GM19468 (cell line): ENCODE measurements around the gene NANS.
"Not testable (repeated sequence)": the region's sequence is repeated elsewhere in the genome, so short reads cannot be mapped to it uniquely, and the experiment has no call there.

Experiments
- ATAC-seq: cut with Tn5 transposase; IDR thresholded peaks from one replicate; pipeline ENCODE4 v1.9.1; 2021; ENCODE audit warnings: mild to moderate bottlenecking, moderate library complexity, moderate number of reproducible peaks; ENCODE audit not compliant: unreplicated experiment; ENCODE audit errors: extremely low read depth

NANS gene

DNA sequence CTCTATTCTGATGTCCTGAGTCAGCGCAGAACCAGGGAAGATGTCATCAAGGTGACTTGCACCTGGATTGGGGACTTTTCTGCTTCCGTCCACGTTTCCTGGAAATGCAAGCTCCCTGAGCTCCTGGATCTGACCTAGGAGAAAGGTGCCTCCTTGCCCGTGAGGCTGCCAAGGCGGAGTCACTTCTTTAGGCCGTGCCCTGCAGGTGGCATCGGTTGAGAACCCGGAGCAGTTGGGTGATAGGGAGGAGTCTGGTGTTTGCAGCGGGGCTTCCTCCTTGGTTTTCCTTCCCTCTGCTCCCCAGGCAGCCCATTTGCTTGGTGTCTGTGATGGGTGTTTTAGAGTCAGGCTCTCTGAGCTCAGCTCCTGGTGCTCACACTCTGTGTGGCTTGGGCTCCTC lies 15.2 kb downstream of the NANS start:
- ATAC-seq, result no peak

DNA sequence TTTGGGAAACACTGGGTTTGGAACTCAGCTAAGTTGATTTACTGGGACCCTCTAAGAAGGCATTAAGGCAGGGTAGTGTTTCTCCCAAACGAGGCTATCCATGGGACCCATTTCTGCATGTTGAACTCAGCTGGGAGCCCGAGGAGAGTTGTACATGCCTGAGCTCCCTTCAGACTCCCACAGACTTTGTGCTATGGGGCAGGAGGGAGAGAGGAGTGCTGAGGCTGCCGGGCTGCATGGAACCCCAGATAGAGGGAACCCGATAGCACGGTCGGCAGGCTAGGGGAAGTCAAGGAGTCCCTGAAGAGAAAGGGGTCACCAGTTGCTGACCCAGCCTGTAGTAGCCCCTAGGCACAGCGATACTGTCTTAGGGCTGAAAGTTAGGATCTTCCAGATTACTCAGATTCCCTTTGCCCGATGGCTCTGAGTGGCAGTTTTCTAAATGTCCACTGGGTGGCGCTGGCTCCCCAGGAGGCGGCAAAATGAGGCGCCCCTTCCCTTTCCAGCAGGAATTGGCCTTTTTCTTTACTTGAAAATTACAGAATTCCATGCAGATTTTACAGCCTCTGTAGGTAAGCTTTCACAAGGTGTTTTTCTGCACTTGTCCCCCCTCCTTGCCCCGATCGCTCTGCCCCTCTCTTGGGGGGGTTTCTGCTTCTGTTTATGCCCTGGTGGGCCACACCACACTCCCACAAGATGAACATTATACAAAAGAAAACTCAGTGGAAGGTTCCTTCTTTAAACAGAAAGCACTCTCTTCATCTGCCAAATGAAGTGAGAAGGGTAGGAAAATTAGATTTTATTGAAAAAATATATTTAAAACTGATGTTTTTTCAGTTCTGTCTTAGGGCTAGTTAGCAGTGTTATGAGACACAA lies 17.8 kb downstream of the NANS start:
- ATAC-seq, result no peak

DNA sequence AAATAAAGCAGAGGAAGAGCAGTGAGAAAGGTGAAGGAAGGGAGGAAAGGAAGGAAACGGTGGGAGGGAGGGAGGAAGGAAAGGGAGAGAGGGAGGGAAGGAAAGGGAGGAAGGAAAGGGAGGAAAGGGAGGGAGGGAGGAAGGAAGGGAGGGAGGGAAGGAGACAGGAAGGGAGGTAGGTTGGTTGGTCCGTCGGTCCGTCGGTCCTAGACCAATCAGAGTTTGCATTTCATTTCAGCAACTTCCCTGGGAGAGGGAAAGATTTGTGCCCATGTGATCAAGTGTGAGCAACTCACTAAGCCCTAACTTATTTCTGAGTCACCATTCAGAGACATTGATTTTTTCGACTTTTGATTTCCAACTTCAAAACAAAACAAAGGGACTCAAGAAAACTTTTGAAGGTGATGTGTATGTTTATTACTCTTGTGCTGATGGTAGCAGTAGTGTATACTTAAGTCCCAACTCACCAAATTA lies 18.8 kb downstream of the NANS start:
- ATAC-seq, result no peak

DNA sequence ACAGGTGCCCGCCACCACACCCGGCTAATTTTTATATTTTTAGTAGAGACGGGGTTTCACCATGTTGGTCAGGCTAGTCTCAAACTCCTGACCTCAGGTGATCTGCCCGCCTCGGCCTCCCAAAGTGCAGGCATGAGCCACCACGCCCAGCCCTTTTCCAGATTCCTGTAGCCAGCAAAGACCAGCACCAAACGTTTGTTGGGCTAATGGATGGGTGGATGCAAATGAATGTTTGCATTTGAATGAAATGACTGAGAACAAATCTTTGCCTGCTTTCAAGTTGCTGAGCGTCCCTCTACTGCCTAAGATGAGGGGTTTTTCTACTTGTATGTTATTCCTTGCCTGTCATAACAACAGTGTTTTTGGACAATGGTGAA lies 20.0 kb downstream of the NANS start:
- ATAC-seq, result not testable (repeated sequence)

DNA sequence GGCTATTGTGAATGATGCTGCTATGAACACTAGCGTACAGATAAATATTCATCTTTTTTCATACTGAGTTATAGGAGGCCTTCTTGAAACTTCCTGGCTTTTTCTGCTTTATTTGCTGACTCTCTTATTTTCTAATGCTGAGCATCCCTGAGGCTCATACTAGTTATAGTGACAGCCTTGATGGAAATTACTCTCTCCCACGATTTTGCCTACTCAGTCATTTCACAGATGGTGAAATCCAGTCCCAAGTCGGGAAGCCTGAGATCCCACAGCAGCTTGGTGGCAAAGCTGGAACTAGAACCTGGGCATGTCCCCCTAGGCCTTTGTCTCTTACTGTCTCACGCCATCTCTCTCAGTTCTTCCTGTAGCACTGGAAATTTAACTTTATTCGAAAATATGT lies 22.4 kb downstream of the NANS start:
- ATAC-seq, result no peak

DNA sequence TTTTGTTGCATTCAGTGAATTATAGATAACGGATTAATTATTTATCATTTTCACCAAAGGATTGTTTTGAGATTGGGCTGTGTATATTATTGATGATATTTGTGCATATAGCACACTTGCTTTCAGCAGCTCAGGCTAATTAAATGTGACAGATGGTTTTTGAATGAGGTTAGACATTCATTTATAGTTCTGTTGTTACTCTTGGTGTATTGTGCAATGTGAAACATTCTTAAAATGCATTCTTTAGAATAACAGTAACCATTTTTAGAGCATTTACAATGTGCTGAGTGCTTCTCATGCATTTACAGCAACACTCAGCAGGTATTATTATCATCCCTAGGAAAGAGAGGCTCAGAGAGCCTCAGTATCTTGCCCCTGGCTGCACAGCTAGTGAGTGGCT lies 23.8 kb downstream of the NANS start:
- ATAC-seq, result no peak

DNA sequence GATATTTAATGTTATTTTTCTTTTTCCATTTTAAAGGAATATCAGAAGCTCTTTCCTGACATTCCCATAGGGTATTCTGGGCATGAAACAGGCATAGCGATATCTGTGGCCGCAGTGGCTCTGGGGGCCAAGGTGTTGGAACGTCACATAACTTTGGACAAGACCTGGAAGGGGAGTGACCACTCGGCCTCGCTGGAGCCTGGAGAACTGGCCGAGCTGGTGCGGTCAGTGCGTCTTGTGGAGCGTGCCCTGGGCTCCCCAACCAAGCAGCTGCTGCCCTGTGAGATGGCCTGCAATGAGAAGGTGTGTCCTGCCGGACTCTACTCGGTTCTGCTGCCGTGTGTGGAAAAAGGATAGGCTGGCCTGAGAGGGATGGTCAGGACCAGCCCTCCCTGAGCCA lies 24.2 kb downstream of the NANS start:
- no peak for ATAC-seq

DNA sequence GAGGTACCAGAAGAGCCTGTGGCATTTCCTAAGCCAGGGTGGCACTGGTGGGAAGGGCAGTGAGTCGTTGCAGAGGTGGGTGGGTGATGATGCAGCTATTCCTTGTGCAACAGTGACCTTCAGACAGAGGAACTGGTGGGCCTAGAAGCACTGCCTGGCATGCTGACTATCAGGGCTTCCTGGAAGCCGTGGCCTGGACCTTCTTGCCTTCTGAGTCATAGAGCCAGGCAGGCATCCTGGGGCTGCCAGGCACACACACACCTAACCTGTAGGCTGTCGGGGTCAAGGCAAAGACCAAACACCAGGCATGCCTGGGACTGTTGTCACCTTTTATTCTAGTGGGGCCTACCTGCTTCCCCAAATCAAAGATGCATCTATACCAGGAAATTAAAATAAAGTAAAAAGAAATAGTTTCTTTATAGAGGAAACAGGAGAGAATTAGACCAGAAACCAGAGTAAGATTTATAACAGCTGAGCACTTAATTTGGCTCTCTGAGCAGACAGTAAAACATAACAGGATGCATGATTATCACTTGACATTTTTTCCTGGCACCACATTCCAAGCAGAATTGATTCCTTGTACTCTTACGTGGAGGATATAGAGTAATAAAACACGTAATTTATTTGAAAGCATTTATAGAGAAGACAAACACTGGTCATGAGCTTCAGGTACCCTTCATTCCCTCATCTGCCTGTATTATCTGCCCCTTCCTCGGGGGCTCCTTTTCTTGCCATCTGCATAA lies 25.1 kb downstream of the NANS start:
- no peak for ATAC-seq

DNA sequence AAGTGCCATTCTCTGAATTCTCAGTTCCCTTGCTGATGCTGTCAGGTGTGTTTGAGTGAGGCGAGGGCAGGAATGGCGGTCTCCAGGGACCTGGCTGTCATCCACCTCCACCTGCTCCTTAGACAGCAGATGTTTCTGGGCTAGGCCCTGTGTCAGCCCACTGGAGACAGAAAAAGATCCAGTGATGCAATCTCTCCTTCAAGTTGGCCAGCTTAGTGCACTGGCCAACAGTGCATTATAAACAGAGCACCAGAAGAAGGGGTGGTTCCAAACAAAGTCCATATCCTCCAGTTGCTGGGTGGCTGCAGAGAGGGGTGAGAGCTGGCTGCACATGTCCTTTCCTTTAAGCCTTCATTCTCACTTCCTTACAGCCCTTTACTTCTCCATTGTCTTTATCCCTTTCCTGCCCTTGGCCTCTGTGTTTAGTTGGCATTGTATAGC lies 26.5 kb downstream of the NANS start:
- no peak for ATAC-seq

DNA sequence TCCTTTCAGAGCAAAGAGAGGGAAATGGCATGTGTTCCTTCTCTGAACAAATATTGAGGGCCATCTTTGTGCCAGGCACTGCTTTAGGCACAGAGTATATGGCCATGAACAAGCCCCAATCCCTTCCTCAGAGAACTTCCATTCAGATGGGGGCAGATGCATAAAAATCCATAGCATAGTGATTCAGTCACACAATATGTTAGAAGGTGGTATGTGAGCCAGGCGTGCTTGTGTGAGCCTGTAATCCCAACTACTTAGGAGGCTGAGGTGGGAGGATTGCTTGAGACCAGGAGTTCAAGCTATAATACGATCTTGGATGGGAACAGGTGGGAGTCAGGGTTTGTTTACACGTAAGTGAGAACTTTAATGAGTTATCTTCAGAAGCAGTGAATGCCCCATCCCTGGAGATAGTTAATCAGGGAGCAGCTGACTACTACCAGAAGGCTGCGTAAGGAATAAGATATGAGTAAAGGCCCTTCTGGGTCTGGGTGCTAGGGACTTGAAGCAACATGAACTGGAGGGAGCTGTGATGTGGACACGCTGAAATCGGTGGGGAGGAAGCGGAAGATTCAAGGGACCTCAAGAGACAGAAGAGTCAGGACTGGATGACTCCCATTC lies 27.1 kb downstream of the NANS start:
- ATAC-seq, result no peak

DNA sequence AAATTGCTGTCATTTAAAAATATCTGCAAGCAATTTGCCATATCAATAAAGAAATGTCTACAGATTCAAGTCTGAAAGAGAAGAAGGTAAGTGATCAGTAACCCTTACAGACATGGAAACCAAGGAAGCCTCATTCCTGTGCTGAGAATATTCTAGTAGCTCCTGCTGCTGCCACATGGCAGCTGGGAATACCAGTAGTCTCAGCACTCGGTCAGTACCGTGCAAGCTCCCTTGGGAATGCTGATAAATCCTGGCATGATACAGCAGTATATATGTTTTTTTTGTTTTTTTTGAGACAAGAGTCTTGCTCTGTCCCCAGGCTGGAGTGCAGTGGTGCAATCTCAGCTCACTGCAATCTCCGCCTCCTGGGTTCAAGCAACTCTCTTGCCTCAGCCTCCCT lies 27.9 kb downstream of the NANS start:
- ATAC-seq, result no peak

DNA sequence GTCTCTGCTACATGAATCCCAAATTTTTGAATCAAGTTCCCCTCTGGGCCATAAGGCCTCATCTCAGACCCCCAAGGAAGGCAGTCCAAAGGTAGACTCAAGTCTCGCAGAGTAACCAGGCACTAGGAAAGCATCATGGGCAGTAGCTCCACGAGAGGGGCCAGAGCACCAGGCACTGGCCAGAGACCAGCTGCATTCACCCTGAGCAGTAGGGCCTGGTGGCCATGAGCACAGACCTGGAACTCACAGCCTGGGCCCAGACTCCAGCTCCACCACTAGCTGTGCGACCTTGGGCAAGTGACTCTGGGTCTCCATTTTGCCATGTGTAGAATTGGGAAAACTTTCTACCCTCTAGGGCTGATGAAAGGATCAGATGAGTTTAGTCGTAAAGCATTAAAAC lies 28.5 kb downstream of the NANS start:
- ATAC-seq, result no peak

DNA sequence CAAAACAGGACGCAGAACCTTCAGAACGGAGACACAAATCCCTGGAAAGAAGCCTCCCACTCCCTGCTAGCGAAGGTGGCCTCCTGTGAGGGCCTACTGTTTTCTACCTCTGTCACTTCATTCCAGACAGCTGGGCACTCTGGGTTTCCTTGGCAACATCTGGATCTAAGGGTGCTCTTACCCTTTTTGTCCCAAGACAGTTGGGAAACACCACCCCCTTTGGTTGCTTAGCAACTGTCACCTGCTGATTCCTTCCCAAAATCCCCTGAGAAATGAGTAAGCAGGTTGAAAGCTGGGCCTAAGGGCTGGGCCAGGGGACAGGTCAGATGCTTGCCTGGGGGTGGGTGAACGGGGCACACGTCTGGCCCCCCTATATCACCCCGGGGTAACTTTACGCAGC lies 29.4 kb downstream of the NANS start:
- no peak for ATAC-seq

DNA sequence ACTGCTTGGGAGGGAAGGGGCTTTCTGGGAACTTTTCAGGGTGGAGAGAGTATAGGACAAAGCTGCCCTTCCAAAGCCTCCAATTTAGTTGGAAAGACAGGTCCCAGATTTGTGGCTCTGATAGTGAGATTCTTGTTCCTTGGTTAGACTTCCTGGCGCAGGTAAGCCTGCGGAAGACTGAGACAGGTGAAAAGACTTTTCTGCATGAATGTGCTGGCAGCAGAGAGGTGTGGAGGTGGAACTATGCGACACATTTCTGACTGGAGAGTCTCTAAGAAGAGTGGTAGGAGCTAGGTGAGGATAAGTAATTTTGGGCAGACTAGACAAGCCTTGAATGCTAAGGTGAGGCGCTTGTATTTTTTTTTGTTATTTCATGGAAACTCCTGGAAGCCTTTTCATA lies 29.9 kb downstream of the NANS start:
- no peak for ATAC-seq

DNA sequence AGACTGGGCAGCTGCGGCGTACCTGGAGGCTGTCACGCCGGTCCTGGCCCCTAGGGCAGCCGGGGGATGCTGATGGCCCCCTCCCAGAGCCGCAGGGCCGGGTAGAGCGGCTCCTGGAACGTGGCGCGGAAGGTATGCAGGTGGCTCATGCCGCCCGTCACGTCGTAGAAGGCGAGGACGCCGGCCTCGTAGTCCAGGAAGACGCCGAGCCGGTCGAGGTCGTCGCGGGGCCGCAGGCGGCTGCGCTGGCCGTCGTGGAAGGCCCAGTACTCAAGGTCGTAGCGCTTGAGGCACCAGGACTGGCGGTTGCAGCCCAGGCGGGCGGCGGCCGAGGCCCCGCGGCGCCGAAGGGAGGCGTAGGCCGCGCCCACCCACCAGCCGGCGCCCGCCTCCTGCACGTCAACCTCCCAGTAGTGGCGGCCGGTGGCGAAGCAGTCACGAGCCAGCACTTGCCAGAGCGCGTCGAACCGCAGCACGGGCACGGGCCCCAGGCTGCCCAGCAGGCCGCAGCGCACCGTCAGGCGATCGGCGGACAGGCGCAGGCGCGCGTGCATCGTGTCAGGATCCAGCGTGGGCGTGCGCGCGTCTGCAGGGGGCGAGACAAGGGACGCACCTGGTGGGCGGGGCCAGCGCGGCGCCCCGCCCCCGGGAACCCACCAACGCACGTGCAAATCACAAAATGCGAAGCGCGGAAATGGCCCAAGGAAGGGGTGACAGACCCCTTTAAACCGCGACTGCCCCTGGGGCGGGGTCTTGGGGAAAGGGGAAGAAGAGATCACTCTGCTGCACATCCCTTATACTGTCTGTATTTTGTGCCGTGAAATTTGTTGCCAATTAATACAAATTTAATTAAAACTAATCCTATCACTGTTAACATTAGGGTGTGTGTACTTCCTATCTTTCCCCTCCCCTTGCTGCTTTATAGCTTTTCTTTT lies 31.2 kb downstream of the NANS start:
- no peak for ATAC-seq

DNA sequence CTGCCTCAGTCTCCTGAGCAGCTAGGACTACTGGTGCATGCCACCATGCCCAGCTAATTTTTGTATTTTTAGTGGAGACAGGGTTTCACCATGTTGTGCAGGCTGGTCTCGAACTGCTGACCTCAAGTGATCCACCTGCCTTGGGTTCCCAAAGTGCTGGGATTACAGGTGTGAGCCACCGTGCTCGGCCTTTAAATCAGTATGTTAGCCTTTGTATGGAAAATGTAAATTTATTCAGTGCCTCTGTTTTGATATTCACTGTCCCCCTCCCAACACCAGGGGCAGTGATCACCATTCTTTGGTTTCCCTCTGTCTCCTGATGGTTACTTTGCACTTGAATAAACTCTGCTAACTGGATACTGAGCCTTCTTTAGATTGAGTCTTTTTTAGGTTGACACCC lies 34.1 kb downstream of the NANS start:
- ATAC-seq, result not testable (repeated sequence)

DNA sequence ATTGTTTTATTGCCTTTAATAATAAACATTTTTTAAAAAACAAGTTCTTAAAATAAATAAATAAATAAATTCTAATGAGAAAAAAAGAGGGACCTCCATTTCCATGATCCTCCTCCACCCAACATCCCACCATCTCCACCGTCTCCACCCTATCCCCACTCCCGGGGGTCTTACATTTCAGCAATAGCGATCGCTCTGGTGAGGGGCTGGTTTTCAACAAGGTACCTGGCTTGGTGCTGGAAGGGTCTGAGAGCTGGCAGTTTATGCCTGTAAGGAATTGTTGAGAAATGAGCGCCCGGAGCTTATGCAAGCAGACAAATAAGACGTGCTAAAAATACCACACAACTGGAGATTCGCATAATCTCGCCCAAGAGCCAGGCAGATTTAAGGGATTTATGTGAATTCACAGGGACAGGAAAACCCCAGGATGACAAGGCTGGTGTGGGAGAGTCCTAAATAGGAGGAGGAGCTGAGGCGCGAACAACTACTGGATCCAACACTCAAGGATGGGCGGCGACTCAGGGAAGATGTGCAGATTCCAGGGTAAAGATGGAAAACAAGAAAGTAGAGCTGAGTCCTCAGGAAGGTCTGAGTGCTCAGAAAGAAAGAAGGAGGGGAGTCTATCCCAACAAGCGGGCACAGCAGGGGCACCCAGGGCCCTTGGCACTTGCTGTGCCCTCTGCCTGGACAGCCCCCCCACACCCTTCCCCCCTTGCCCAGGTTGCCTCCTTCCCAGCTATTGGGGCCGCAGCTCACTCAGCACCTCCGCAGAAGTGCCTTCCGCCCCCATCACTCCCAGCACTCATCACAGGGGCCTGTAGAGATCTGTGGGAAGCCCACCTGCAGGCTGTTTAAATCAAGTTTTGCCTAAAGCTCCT lies 35.4 kb downstream of the NANS start:
- no peak for ATAC-seq

DNA sequence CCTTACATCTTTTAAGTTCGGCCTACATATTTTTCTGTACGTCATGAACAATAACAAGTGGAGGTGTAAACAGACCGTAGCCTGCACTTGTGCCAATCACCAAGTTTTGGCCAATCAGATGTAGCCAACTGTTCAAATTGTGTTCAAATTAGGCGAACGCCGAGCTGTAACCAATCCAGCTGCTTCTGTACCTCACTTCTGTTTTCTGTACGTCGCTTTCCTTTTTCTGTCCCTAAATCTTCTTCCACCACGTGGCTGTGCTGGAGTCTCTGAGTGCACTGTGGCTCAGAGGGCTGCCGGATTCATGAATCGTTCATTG lies 36.0 kb downstream of the NANS start:
- no peak for ATAC-seq

DNA sequence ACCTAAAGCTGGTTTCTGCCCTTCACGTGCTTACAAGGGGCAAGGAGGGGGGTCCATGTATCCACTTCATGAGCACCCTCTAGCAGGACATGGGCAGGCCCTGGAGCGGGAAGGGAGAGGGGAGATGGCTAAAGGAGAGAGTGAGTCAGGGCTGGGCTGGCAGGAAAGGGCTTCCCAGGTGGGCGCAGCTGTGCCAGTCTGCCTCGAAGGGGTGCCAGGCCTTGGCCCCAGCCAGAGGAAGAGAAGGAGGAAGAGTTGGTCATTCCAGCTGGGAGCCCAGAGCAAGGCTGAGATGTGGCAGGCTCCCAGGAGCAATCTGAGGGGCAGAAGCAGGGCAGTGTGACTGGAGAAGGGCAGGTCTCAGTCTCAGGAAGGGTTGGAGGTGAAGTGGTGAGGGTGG lies 37.8 kb downstream of the NANS start:
- ATAC-seq, result no peak
